Activated CD4-positive, alpha-beta T cell treated with anti-CD3 and anti-CD28 coated beads, Interleukin-2, amount 50 U/mL, for 4 hours (primary cell): Measurements from ENCODE around the gene HAPLN1.

Source experiments
- DNase-seq, 2 experiments: peaks; one replicate each; pipeline ENCODE4 v3.0.0-alpha.2; 2020

Gene HAPLN1

DNA sequence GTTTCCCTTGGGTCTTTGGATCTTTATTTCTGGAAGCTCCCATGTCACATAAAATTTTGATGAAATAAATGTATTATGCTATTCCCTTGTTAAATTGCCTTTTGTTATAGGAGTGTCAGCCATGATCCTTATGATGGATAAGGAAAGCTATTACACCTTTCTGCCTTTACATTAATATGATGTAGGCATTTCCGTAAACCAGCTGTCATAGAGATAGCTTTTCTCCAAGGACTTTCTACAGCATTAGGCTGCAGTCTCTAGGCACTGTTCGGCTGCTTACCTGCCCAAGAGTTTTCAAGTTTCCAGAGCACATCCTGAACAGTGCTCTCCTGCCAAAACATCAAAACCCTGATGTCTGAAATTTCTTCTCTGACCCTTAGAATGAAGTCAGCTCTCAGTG, 87.4 kb downstream of the HAPLN1 start:
- DNase-seq = no peak

DNA sequence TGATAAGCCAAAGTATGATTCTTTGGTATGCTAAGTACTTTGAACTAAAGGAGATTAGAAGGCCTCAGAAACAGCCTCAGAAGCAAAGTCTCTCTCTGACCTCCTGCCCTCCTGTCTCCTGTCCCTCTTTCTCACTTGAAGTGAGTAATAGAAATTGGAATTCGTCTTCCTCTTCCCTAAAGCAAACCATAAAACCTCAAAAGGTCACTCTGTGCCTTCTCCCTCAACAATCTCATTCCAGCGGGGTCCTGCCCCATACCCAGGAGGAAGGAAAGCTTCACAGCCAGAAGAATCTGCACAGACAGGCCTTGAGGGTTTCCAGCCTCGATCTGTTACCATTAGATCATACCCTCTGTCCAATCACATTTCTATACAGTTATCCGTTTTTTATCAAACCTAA, 87.8 kb downstream of the HAPLN1 start:
- no peak for DNase-seq

DNA sequence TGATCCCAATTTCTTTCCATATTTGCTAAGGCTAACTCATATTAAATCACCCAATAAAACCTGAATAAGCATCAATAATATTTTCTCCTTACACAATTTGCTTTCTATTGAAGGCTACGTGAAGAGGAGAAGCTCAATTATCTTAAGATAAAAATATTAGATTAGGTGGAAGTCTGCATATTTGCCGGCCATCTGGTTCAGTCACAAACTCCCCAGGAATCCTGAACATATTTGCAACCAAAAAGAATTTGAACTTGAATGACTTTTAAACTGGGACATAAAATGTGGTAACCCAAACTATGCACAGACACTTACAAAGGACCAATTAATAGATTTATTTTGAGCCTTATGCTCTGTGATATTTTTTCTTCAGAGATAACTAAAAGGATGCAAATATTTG, 92.3 kb downstream of the HAPLN1 start:
- DNase-seq = no peak

DNA sequence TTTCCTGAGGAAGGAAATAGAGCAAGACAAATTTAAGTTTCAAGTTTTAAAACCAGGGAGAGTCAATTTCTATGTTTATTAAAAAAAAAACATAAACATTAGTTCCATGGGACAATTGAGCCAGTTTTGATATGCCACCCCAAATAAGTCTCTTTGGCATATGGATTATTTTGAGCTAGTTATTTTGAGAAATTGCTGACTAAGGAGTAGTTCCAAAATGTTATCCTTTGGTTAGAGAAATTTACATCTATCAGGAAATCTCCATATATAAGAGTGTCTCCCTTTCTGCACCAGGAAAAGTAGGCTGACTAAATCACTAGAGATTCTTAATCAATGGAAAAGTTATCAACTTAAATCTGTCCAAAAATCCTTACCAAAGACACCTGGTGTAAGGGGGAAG, 105.8 kb downstream of the HAPLN1 start:
- DNase-seq = no peak

- no peak for DNase-seq
Observed at GRCh38 chr5:83608122-83608521, 112.5 kb downstream of the HAPLN1 start.

- DNase-seq = no peak
Observed at GRCh38 chr5:83595217-83595616, 125.4 kb downstream of the HAPLN1 start.

GRCh38 chr5:83590966-83591365, 129.7 kb downstream of the HAPLN1 start:
- no peak for DNase-seq

DNA sequence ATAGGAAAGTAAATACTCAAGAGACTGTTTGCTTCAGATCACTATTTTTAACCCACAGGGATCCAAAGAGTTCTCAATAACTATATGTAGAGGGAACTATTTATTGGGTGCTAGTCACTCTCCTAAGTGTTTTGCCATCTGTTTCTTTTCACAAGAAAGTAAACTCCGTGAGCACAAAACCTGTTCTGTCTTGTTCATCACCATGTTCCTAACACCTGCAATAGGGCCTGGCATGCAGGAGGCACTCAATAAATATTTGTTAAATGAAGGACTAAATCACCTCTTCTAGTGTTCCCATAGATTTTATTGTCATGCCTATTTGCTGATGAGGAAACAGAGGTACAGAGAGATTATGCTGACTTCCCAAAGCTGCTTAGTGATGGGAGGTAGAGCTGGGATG, 130.9 kb downstream of the HAPLN1 start:
- DNase-seq = no peak
